NCI-H1694 (cell line): ENCODE data around the gene NIPA2.
"Not testable (repeated sequence)": the region's sequence is repeated elsewhere in the genome, so short reads cannot be mapped to it uniquely, and the experiment has no call there.

ENCODE experiments used
- DNase-seq: peaks from one replicate; lab custom pipeline; 2025; lab: John Stamatoyannopoulos, UW

Gene NIPA2

GRCh38 chr15:22838292-22839042 lies at the start of gene NIPA2:
Gene NIPA2, plus strand, starts transcription at chr15:22838666. Its CDS starts 13,066 bp downstream, at chr15:22851732.
- peak; percentile 81 for DNase-seq

GRCh38 chr15:22794063-22794462 lies 44.4 kb upstream of the NIPA2 start:
- DNase-seq, result no peak

GRCh38 chr15:22794621-22795167 lies 43.8 kb upstream of the NIPA2 start:
- no peak for DNase-seq

- DNase-seq, result no peak
These were observed 43.0 kb upstream of the NIPA2 start for GRCh38 chr15:22795206-22796063.

GRCh38 chr15:22796079-22796478 lies 42.4 kb upstream of the NIPA2 start:
- DNase-seq, result no peak

GRCh38 chr15:22799902-22800301 lies 38.6 kb upstream of the NIPA2 start:
- no peak for DNase-seq

- DNase-seq, result not testable (repeated sequence)
These were observed 35.5 kb upstream of the NIPA2 start for GRCh38 chr15:22803006-22803405.

- DNase-seq, result no peak
These were observed 32.3 kb upstream of the NIPA2 start for GRCh38 chr15:22806156-22806555.

- no peak for DNase-seq
These were observed 31.8 kb upstream of the NIPA2 start for GRCh38 chr15:22806664-22807063.

GRCh38 chr15:22807831-22808230 lies 30.6 kb upstream of the NIPA2 start:
- not testable (repeated sequence) for DNase-seq

GRCh38 chr15:22808240-22808639 lies 30.2 kb upstream of the NIPA2 start:
- DNase-seq, result no peak

- no peak for DNase-seq
These were observed 29.6 kb upstream of the NIPA2 start for GRCh38 chr15:22808761-22809280.

- no peak for DNase-seq
These were observed 28.2 kb upstream of the NIPA2 start for GRCh38 chr15:22810033-22810852.

GRCh38 chr15:22810853-22811338 lies 27.6 kb upstream of the NIPA2 start:
- no peak for DNase-seq

GRCh38 chr15:22811640-22812039 lies 26.8 kb upstream of the NIPA2 start:
- DNase-seq, result no peak

- DNase-seq, result no peak
These were observed 24.6 kb upstream of the NIPA2 start for GRCh38 chr15:22813844-22814243.

- DNase-seq, result no peak
These were observed 22.7 kb upstream of the NIPA2 start for GRCh38 chr15:22815766-22816165.

GRCh38 chr15:22819651-22820050 lies 18.8 kb upstream of the NIPA2 start:
- DNase-seq, result no peak

GRCh38 chr15:22823495-22824128 lies 14.9 kb upstream of the NIPA2 start:
- no peak for DNase-seq

- DNase-seq, result no peak
These were observed 11.3 kb upstream of the NIPA2 start for GRCh38 chr15:22827125-22827524.

GRCh38 chr15:22831473-22831872 lies 7.0 kb upstream of the NIPA2 start:
- no peak for DNase-seq
